ENCODE measurements around the gene CDKN2B-AS1. TPM values are rescaled to one million over a fixed set of nuclear protein-coding genes. Genes with fewer than 3 reads are reported as not detected.

CDKN2B-AS1 gene
- total and polyA plus RNA-seq, 2 experiments from 2014 or later: not detected

- Histone ChIP-seq H3K27me3 (peaks cover 100% of the 10 kb centered on the region), H3K27ac (no peak overlapping the region), H3K9me3 (ENCODE audit: low read depth) (no peaks in the 10 kb centered on the region), H3K36me3 (no peaks in the 10 kb centered on the region), H3K4me1 (ENCODE audit: low read depth) (no peaks in the 10 kb centered on the region), H3K4me3 (no peak overlapping the region)
- TF ChIP-seq CTCF (IDR thresholded peaks at IDR 0.05; ENCODE audit: low read depth, low read length): no peak
- no peak for DNase-seq (ENCODE audit: low read depth in 1 of 2, low spot score in 1 of 2)
Measured at GRCh38 chr9:21996438-21996837, 1.8 kb downstream of the CDKN2B-AS1 start.

DNA sequence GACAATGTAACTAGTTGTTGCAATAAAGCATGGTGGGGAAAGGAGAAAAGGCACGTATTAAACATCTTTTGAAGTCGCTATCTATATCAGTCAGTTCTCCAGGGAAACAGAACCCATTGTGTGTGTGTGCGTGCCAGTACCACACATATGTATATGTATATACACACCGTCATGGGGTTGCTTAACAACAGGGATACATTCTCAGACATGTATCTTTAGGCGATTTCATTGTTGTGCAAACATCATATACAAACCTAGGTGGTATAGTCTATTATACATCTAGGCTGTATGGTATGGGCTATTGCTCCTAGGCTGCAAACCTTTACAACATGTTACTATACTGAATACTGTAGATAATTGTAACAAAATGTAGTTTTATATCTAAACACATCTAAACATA lies 2.3 kb downstream of the CDKN2B-AS1 start:
- Histone ChIP-seq H3K27ac (no peak overlapping the region), H3K4me1 (ENCODE audit: low read depth) (no peaks in the 10 kb centered on the region), H3K4me3 (no peak overlapping the region), H3K9me3 (ENCODE audit: low read depth) (no peaks in the 10 kb centered on the region), H3K36me3 (no peaks in the 10 kb centered on the region), H3K27me3 (peaks cover 100% of the 10 kb centered on the region)
- DNase-seq (ENCODE audit: low read depth in 1 of 2, low spot score in 1 of 2): no peak
- TF ChIP-seq CTCF (IDR thresholded peaks at IDR 0.05; ENCODE audit: low read depth, low read length): no peak

DNA sequence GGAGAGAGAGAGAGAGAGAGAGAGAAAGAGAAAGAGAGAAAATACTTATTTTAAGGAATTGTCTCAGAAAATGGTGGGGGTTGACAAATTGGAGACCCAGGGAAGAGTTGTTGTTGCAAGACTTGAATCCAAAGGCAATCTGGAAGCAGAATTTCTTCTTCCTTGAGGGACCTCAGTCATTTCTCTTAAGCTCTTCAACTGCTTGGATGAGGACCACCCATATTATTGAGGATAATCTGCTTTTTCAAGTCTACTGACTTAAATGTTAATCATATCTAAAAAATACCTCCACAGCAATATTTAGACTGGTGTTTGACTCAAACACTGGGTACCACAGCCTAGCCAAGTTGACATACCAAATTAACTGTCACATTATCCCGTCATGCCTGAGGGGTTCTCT lies 2.9 kb downstream of the CDKN2B-AS1 start:
- DNase-seq (ENCODE audit: low read depth in 1 of 2, low spot score in 1 of 2): no peak
- peaks cover 100% of the 10 kb centered on the region for H3K27me3 ChIP-seq
- H3K36me3 ChIP-seq: no peaks in the 10 kb centered on the region
- no peak overlapping the region for H3K4me3 ChIP-seq
- no peak overlapping the region for H3K27ac ChIP-seq
- no peak for TF ChIP-seq CTCF (IDR thresholded peaks at IDR 0.05; ENCODE audit: low read depth, low read length)
- H3K9me3 ChIP-seq (ENCODE audit: low read depth): no peaks in the 10 kb centered on the region
- H3K4me1 ChIP-seq (ENCODE audit: low read depth): no peaks in the 10 kb centered on the region

DNA sequence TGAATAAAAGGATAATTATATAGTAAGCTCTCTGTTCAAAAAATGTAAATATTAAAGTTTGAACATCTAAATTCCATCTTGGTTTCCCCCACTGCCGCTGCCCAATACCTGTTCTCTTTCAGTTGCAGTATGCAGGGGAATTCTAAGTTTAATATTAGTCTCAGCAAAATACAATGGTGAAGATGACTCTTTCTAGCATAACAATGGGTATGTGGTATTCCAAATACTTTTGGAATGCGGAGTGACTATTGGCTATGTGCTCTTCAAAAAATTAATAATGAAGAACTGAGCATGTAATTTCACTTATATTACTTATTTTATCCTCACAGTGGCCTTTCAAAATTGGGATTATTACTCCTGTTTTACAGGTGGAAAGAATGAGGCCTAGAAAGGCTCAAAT lies 3.4 kb downstream of the CDKN2B-AS1 start:
- Histone ChIP-seq H3K4me1 (ENCODE audit: low read depth) (no peaks in the 10 kb centered on the region), H3K36me3 (no peaks in the 10 kb centered on the region), H3K27ac (no peak overlapping the region), H3K4me3 (no peak overlapping the region), H3K9me3 (ENCODE audit: low read depth) (no peaks in the 10 kb centered on the region), H3K27me3 (peaks cover 100% of the 10 kb centered on the region)
- DNase-seq (ENCODE audit: low read depth in 1 of 2, low spot score in 1 of 2): no peak
- TF ChIP-seq CTCF (IDR thresholded peaks at IDR 0.05; ENCODE audit: low read depth, low read length): no peak

GRCh38 chr9:22002038-22002437 lies 7.4 kb downstream of the CDKN2B-AS1 start:
- no peaks in the 10 kb centered on the region for H3K36me3 ChIP-seq
- peaks cover 100% of the 10 kb centered on the region for H3K27me3 ChIP-seq
- H3K9me3 ChIP-seq (ENCODE audit: low read depth): no peaks in the 10 kb centered on the region
- no peak for TF ChIP-seq CTCF (IDR thresholded peaks at IDR 0.05; ENCODE audit: low read depth, low read length)
- no peak overlapping the region for H3K27ac ChIP-seq
- no peak overlapping the region for H3K4me3 ChIP-seq
- no peak for DNase-seq (ENCODE audit: low read depth in 1 of 2, low spot score in 1 of 2)
- H3K4me1 ChIP-seq (ENCODE audit: low read depth): no peaks in the 10 kb centered on the region
